ENCODE measurements around the gene ABCC1. TPM values are rescaled to one million over a fixed set of nuclear protein-coding genes. Genes with fewer than 3 reads are reported as not detected.
"Not testable (repeated sequence)": the region's sequence is repeated elsewhere in the genome, so short reads cannot be mapped to it uniquely, and the experiment has no call there.

ABCC1 gene
- total RNA-seq, 2 donors from 2014 or later = 22.0 to 22.2 TPM

GRCh38 chr16:15952265-15952711, 2.9 kb downstream of the ABCC1 start:
- intact Hi-C loops (cut with DNase I) = loop anchor here (10.0 kb wide), 1 partner anchor 63 kb away; no protein-coding TSS in a partner anchor
- Histone ChIP-seq H3K4me1 (peaks cover 4% of the 10 kb centered on the region), H3K9me3 (no peaks in the 10 kb centered on the region), H3K27ac (no peak overlapping the region), H3K27me3 (no peaks in the 10 kb centered on the region), H3K9ac (ENCODE audit: low read depth in 2 of 2, low read length in 2 of 2) (no peak overlapping the region), H3K36me3 (no peaks in the 10 kb centered on the region), H3K4me3 (no peak overlapping the region)
- TF ChIP-seq CTCF (IDR thresholded peaks at IDR 0.05) = no peak
- DNase-seq = no peak

- no peaks in the 10 kb centered on the region for H3K27me3 ChIP-seq
- no peaks in the 10 kb centered on the region for H3K9me3 ChIP-seq
- H3K4me1 ChIP-seq = peaks cover 3% of the 10 kb centered on the region
- H3K9ac ChIP-seq (ENCODE audit: low read depth in 2 of 2, low read length in 2 of 2) = no peak overlapping the region
- no peak for DNase-seq
- no peak overlapping the region for H3K27ac ChIP-seq
- H3K4me3 ChIP-seq = no peak overlapping the region
- TF ChIP-seq CTCF (IDR thresholded peaks at IDR 0.05) = no peak
- H3K36me3 ChIP-seq = no peaks in the 10 kb centered on the region
- intact Hi-C loops (cut with DNase I) = loop anchor here (10.0 kb wide), 1 partner anchor 61 kb away; no protein-coding TSS in a partner anchor
Observed at GRCh38 chr16:15953477-15953876, 4.1 kb downstream of the ABCC1 start.

GRCh38 chr16:15953929-15954813, 4.8 kb downstream of the ABCC1 start:
- Histone ChIP-seq H3K4me3 (no peak overlapping the region), H3K9me3 (no peaks in the 10 kb centered on the region), H3K4me1 (peaks cover 3% of the 10 kb centered on the region), H3K9ac (ENCODE audit: low read depth in 2 of 2, low read length in 2 of 2) (no peak overlapping the region), H3K27me3 (no peaks in the 10 kb centered on the region), H3K27ac (no peak overlapping the region), H3K36me3 (no peaks in the 10 kb centered on the region)
- intact Hi-C loops (cut with DNase I) = loop anchor here (10.0 kb wide), 1 partner anchor 61 kb away; no protein-coding TSS in a partner anchor
- TF ChIP-seq CTCF (IDR thresholded peaks at IDR 0.05) = no peak
- DNase-seq = no peak

- H3K4me1 ChIP-seq = peaks cover 3% of the 10 kb centered on the region
- no peak for TF ChIP-seq CTCF (IDR thresholded peaks at IDR 0.05)
- no peak overlapping the region for H3K27ac ChIP-seq
- intact Hi-C loops (cut with DNase I) = loop anchor here (10.0 kb wide), 1 partner anchor 60 kb away; no protein-coding TSS in a partner anchor
- H3K36me3 ChIP-seq = no peaks in the 10 kb centered on the region
- H3K9ac ChIP-seq (ENCODE audit: low read depth in 2 of 2, low read length in 2 of 2) = no peak overlapping the region
- H3K9me3 ChIP-seq = no peaks in the 10 kb centered on the region
- no peak for DNase-seq
- H3K4me3 ChIP-seq = no peak overlapping the region
- H3K27me3 ChIP-seq = no peaks in the 10 kb centered on the region
Observed at GRCh38 chr16:15954814-15955151, 5.4 kb downstream of the ABCC1 start.

GRCh38 chr16:15955425-15955824, 6.0 kb downstream of the ABCC1 start:
- Histone ChIP-seq H3K27ac (no peak overlapping the region), H3K27me3 (no peaks in the 10 kb centered on the region), H3K36me3 (no peaks in the 10 kb centered on the region), H3K4me1 (peaks cover 3% of the 10 kb centered on the region), H3K9ac (ENCODE audit: low read depth in 2 of 2, low read length in 2 of 2) (no peak overlapping the region), H3K4me3 (no peak overlapping the region), H3K9me3 (no peaks in the 10 kb centered on the region)
- intact Hi-C loops (cut with DNase I) = loop anchor here (10.0 kb wide), 1 partner anchor 59 kb away; no protein-coding TSS in a partner anchor
- DNase-seq = no peak
- TF ChIP-seq CTCF (IDR thresholded peaks at IDR 0.05) = no peak

GRCh38 chr16:15956106-15956505, 6.7 kb downstream of the ABCC1 start:
- not testable (repeated sequence) for H3K9ac ChIP-seq (ENCODE audit: low read depth in 2 of 2, low read length in 2 of 2); H3K36me3 ChIP-seq; H3K4me3 ChIP-seq; H3K4me1 ChIP-seq; H3K27ac ChIP-seq; H3K9me3 ChIP-seq; H3K27me3 ChIP-seq; DNase-seq
- intact Hi-C loops (cut with DNase I) = loop anchor here (10.0 kb wide), 1 partner anchor 59 kb away; no protein-coding TSS in a partner anchor

Measured in colonic mucosa (tissue), 4 donors.